WTC11 (cell line): ENCODE data around the gene SLC29A3.

ENCODE experiments used
- CREB1 ChIP-seq: sonication (generic); formaldehyde crosslinking; IDR thresholded peaks from 2 replicates; pipeline ENCODE4 v1.8.0; 2023; ENCODE audit warnings: mild to moderate bottlenecking, missing genetic modification reagents
- CREM ChIP-seq: sonication (generic); formaldehyde crosslinking; IDR thresholded peaks from 2 replicates; pipeline ENCODE4 v1.8.1; 2022; ENCODE audit warnings: mild to moderate bottlenecking, missing genetic modification reagents, moderate library complexity
- FOXJ3 ChIP-seq: sonication (generic); formaldehyde crosslinking; IDR thresholded peaks from 2 replicates; pipeline ENCODE4 v1.9.0; 2021; ENCODE audit warnings: missing genetic modification reagents, mild to moderate bottlenecking, borderline replicate concordance
- KAT7 ChIP-seq: sonication (generic); formaldehyde crosslinking; IDR thresholded peaks from 2 replicates; pipeline ENCODE4 v1.8.1; 2023; ENCODE audit warnings: missing genetic modification reagents, mild to moderate bottlenecking, borderline replicate concordance
- NR3C1 ChIP-seq: sonication (generic); formaldehyde crosslinking; conservative IDR thresholded peaks from 2 replicates; pipeline ENCODE4 v1.8.1; 2023; ENCODE audit warnings: low read depth, mild to moderate bottlenecking, missing genetic modification reagents
- SMAD4 ChIP-seq: sonication (generic); formaldehyde crosslinking; IDR thresholded peaks from 2 replicates; pipeline ENCODE4 v1.8.0; 2022; ENCODE audit warnings: mild to moderate bottlenecking, missing genetic modification reagents
- TF ChIP-seq, protein P1 (sequence below): fragments of 200-600 bp; IDR thresholded peaks from 2 replicates; pipeline ENCODE4 v1.8.0; 2022; ENCODE audit warnings: antibody characterized with exemption
- TF ChIP-seq, protein P2 (sequence below): sonication (generic); formaldehyde crosslinking; IDR thresholded peaks from 2 replicates; pipeline ENCODE4 v1.8.1; 2023; ENCODE audit warnings: mild to moderate bottlenecking, missing genetic modification reagents
- TF ChIP-seq, protein P3 (sequence below): sonication (generic); formaldehyde crosslinking; IDR thresholded peaks from 2 replicates; pipeline ENCODE4 v1.8.0; 2022; ENCODE audit warnings: missing genetic modification reagents
- TF ChIP-seq, protein P4 (sequence below): sonication (generic); formaldehyde crosslinking; IDR thresholded peaks from 2 replicates; pipeline ENCODE4 v1.8.1; 2023; ENCODE audit warnings: mild to moderate bottlenecking, missing genetic modification reagents

DNA sequence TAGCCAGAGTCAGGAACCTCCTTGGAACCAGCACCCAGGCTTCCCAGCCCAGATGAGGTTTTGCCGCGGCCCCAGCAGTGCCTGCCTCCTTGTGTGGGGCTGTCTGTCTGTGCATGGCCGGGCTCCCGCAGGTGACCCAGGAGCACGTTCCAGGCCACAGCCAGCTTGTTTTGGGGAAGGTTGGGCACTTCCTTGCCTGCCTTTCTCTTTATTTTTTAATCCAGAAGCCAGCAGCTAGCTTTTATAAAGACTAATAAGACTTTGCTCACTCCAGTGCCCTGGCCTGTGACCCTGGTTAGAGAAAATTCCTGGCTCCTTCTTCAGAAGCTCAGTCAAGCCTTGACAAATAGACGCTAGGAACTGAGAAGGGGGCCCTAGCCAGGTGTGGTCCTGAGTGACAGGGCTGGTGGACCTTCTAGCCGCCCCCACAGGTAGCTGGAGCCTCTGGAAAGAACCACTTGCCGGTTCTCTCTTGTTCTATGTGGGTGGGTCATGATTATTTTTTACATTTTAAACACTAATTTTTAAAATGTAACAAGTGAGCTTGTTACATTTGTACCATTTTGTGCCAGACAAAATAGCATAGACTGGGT, 837 bp downstream of the SLC29A3 start:
- TF ChIP-seq, protein P1, sequence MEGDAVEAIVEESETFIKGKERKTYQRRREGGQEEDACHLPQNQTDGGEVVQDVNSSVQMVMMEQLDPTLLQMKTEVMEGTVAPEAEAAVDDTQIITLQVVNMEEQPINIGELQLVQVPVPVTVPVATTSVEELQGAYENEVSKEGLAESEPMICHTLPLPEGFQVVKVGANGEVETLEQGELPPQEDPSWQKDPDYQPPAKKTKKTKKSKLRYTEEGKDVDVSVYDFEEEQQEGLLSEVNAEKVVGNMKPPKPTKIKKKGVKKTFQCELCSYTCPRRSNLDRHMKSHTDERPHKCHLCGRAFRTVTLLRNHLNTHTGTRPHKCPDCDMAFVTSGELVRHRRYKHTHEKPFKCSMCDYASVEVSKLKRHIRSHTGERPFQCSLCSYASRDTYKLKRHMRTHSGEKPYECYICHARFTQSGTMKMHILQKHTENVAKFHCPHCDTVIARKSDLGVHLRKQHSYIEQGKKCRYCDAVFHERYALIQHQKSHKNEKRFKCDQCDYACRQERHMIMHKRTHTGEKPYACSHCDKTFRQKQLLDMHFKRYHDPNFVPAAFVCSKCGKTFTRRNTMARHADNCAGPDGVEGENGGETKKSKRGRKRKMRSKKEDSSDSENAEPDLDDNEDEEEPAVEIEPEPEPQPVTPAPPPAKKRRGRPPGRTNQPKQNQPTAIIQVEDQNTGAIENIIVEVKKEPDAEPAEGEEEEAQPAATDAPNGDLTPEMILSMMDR = no peak
- TF ChIP-seq CREB1 (CRISPR knock-in tag) (no peak), KAT7 (no peak), FOXJ3 (no peak), CREM (no peak), SMAD4 (no peak), NR3C1 (CRISPR knock-in tag) (no peak)
- TF ChIP-seq, protein P2, sequence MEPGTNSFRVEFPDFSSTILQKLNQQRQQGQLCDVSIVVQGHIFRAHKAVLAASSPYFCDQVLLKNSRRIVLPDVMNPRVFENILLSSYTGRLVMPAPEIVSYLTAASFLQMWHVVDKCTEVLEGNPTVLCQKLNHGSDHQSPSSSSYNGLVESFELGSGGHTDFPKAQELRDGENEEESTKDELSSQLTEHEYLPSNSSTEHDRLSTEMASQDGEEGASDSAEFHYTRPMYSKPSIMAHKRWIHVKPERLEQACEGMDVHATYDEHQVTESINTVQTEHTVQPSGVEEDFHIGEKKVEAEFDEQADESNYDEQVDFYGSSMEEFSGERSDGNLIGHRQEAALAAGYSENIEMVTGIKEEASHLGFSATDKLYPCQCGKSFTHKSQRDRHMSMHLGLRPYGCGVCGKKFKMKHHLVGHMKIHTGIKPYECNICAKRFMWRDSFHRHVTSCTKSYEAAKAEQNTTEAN = no peak
- TF ChIP-seq, protein P3, sequence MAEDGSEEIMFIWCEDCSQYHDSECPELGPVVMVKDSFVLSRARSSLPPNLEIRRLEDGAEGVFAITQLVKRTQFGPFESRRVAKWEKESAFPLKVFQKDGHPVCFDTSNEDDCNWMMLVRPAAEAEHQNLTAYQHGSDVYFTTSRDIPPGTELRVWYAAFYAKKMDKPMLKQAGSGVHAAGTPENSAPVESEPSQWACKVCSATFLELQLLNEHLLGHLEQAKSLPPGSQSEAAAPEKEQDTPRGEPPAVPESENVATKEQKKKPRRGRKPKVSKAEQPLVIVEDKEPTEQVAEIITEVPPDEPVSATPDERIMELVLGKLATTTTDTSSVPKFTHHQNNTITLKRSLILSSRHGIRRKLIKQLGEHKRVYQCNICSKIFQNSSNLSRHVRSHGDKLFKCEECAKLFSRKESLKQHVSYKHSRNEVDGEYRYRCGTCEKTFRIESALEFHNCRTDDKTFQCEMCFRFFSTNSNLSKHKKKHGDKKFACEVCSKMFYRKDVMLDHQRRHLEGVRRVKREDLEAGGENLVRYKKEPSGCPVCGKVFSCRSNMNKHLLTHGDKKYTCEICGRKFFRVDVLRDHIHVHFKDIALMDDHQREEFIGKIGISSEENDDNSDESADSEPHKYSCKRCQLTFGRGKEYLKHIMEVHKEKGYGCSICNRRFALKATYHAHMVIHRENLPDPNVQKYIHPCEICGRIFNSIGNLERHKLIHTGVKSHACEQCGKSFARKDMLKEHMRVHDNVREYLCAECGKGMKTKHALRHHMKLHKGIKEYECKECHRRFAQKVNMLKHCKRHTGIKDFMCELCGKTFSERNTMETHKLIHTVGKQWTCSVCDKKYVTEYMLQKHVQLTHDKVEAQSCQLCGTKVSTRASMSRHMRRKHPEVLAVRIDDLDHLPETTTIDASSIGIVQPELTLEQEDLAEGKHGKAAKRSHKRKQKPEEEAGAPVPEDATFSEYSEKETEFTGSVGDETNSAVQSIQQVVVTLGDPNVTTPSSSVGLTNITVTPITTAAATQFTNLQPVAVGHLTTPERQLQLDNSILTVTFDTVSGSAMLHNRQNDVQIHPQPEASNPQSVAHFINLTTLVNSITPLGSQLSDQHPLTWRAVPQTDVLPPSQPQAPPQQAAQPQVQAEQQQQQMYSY (CRISPR knock-in tag) = no peak
- TF ChIP-seq, protein P4, sequence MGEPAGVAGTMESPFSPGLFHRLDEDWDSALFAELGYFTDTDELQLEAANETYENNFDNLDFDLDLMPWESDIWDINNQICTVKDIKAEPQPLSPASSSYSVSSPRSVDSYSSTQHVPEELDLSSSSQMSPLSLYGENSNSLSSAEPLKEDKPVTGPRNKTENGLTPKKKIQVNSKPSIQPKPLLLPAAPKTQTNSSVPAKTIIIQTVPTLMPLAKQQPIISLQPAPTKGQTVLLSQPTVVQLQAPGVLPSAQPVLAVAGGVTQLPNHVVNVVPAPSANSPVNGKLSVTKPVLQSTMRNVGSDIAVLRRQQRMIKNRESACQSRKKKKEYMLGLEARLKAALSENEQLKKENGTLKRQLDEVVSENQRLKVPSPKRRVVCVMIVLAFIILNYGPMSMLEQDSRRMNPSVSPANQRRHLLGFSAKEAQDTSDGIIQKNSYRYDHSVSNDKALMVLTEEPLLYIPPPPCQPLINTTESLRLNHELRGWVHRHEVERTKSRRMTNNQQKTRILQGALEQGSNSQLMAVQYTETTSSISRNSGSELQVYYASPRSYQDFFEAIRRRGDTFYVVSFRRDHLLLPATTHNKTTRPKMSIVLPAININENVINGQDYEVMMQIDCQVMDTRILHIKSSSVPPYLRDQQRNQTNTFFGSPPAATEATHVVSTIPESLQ (CRISPR knock-in tag) = no peak
